GM23338 (cell line): Measurements from ENCODE around the gene THOP1. TPM values are rescaled to one million over a fixed set of nuclear protein-coding genes. Genes with fewer than 3 reads are reported as not detected.

Source experiments
- ATAC-seq: fragments of 200-7000 bp; cut with Tn5 transposase; 3 replicates; pipeline ENCODE4 v1.9.1; 2020
- DNase-seq: peaks from one replicate; pipeline ENCODE4 v3.0.0-alpha.2; 2015; ENCODE audit warnings: low spot score
- H2AFZ ChIP-seq: fragments of 200-600 bp; sonication (generic); 2 replicates; pipeline ENCODE4 v1.8.0; 2016; ENCODE audit warnings: antibody characterized with exemption, mild to moderate bottlenecking, moderate library complexity
- H3F3A ChIP-seq: fragments of 200-600 bp; sonication (generic); replicated peaks from 2 replicates; pipeline ENCODE4 v1.8.0; 2017; ENCODE audit warnings: antibody characterized with exemption, mixed run types, low read depth
- H3K27ac ChIP-seq: fragments of 200-600 bp; sonication (generic); 2 replicates; pipeline ENCODE4 v1.6.1; 2016; ENCODE audit warnings: low read depth
- H3K27me3 ChIP-seq: fragments of 200-600 bp; sonication (generic); 2 replicates; pipeline ENCODE4 v1.8.0; 2016; ENCODE audit warnings: mild to moderate bottlenecking, mixed run types, moderate library complexity; ENCODE audit not compliant: insufficient read depth
- H3K36me3 ChIP-seq: fragments of 200-600 bp; sonication (generic); 2 replicates; pipeline ENCODE4 v1.8.0; 2016; ENCODE audit warnings: mild to moderate bottlenecking; ENCODE audit not compliant: insufficient read depth
- H3K4me1 ChIP-seq: fragments of 200-600 bp; sonication (generic); 2 replicates; pipeline ENCODE4 v1.8.0; 2016; ENCODE audit warnings: mild to moderate bottlenecking, moderate library complexity; ENCODE audit not compliant: insufficient read depth
- H3K4me2 ChIP-seq: fragments of 200-600 bp; sonication (generic); 2 replicates; pipeline ENCODE4 v1.7.1; 2017; ENCODE audit warnings: mixed run types
- H3K4me3 ChIP-seq: fragments of 200-600 bp; sonication (generic); 2 replicates; pipeline ENCODE4 v1.6.1; 2016; ENCODE audit warnings: mixed run types
- H3K79me2 ChIP-seq: fragments of 200-600 bp; sonication (generic); replicated peaks from 2 replicates; pipeline ENCODE4 v1.8.0; 2017; ENCODE audit warnings: mild to moderate bottlenecking; ENCODE audit not compliant: insufficient read depth
- H3K9me2 ChIP-seq: fragments of 200-600 bp; sonication (generic); 2 replicates; pipeline ENCODE4 v1.8.0; 2017; ENCODE audit not compliant: insufficient read depth
- H4K20me1 ChIP-seq: fragments of 200-600 bp; sonication (generic); replicated peaks from 2 replicates; pipeline ENCODE4 v1.8.0; 2017; ENCODE audit warnings: mild to moderate bottlenecking; ENCODE audit not compliant: insufficient read depth
- H3K27ac Mint-ChIP-seq: 2 replicates; pipeline ENCODE4 v1.8.0; 2020; ENCODE audit warnings: inconsistent platforms, mild to moderate bottlenecking, moderate library complexity, mixed read lengths
- H3K27me3 Mint-ChIP-seq: 3 replicates; pipeline ENCODE4 v1.8.0; 2022; ENCODE audit warnings: low read depth, mild to moderate bottlenecking, moderate library complexity, mixed read lengths, inconsistent platforms; ENCODE audit not compliant: insufficient read depth, poor library complexity
- H3K36me3 Mint-ChIP-seq: 3 replicates; pipeline ENCODE4 v1.8.0; 2021; ENCODE audit warnings: low read depth, mild to moderate bottlenecking, inconsistent platforms, moderate library complexity, mixed read lengths
- H3K4me1 Mint-ChIP-seq: 3 replicates; pipeline ENCODE4 v1.8.0; 2020; ENCODE audit warnings: mild to moderate bottlenecking, inconsistent platforms, mixed read lengths
- H3K4me3 Mint-ChIP-seq: 3 replicates; pipeline ENCODE4 v1.8.0; 2021; ENCODE audit warnings: moderate library complexity, mild to moderate bottlenecking, inconsistent platforms, mixed read lengths
- H3K9me3 Mint-ChIP-seq: 3 replicates; pipeline ENCODE4 v1.8.0; 2020; ENCODE audit warnings: moderate library complexity, mild to moderate bottlenecking, inconsistent platforms, mixed read lengths
- CREB1 ChIP-seq: fragments of 250-450 bp; sonication (Bioruptor Pico); IDR thresholded peaks from 2 replicates; pipeline ENCODE4 v1.5.0; 2020; ENCODE audit warnings: low read depth, mild to moderate bottlenecking, moderate library complexity
- CTCF ChIP-seq, 2 experiments: fragments of 200-600 bp in 1 of 2; sonication (generic) in 1 of 2; conservative IDR thresholded peaks; 2 replicates each; pipeline versions ENCODE4 v1.5.1 to v1.6.1; 2016 to 2017; ENCODE audit warnings: antibody characterized with exemption in 2 of 2, low read depth in 2 of 2, mild to moderate bottlenecking in 2 of 2, moderate library complexity in 1 of 2
- ETS1 ChIP-seq: IDR thresholded peaks from 2 replicates; pipeline ENCODE4 v1.6.1; 2016; ENCODE audit warnings: antibody characterized with exemption
- EZH2 ChIP-seq: fragments of 200-600 bp; sonication (generic); IDR thresholded peaks from one replicate; pipeline ENCODE4 v1.8.0; 2017; ENCODE audit warnings: antibody characterized with exemption, mild to moderate bottlenecking, low read depth; ENCODE audit not compliant: unreplicated experiment
- EZH2phosphoT487 ChIP-seq: fragments of 200-600 bp; sonication (generic); IDR thresholded peaks from one replicate; pipeline ENCODE4 v1.8.1; 2018; ENCODE audit warnings: antibody characterized with exemption; ENCODE audit not compliant: unreplicated experiment
- JUNB ChIP-seq: IDR thresholded peaks from one replicate; pipeline ENCODE4 v1.6.1; 2016; ENCODE audit warnings: antibody characterized with exemption; ENCODE audit not compliant: unreplicated experiment
- NANOG ChIP-seq: IDR thresholded peaks from 2 replicates; pipeline ENCODE4 v1.6.1; 2016; ENCODE audit warnings: antibody characterized with exemption, borderline replicate concordance
- POLR2AphosphoS5 ChIP-seq: IDR thresholded peaks from 2 replicates; pipeline ENCODE4 v1.6.1; 2016; ENCODE audit warnings: antibody characterized with exemption, low read depth
- REST ChIP-seq: IDR thresholded peaks from one replicate; pipeline ENCODE4 v1.6.1; 2018; ENCODE audit warnings: antibody characterized with exemption; ENCODE audit not compliant: unreplicated experiment
- STAT1 ChIP-seq: IDR thresholded peaks from one replicate; pipeline ENCODE4 v1.6.1; 2016; ENCODE audit warnings: antibody characterized with exemption; ENCODE audit not compliant: unreplicated experiment
- ZNF114 ChIP-seq: fragments of 250-450 bp; sonication (Bioruptor Pico); IDR thresholded peaks from 2 replicates; pipeline ENCODE4 v1.5.0; 2020; ENCODE audit warnings: mild to moderate bottlenecking, moderate library complexity
- ZNF331 ChIP-seq: fragments of 250-450 bp; sonication (Bioruptor Pico); IDR thresholded peaks from 2 replicates; pipeline ENCODE4 v1.5.0; 2020; ENCODE audit warnings: low read depth, mild to moderate bottlenecking, moderate library complexity
- ZNF462 ChIP-seq: fragments of 250-450 bp; sonication (Bioruptor Pico); IDR thresholded peaks from 2 replicates; pipeline ENCODE4 v1.5.0; 2020; ENCODE audit warnings: mild to moderate bottlenecking, moderate library complexity
- polyA plus RNA-seq: library from polyadenylated mRNA; unstranded; fragments of >200 nt; fragmentation: Nextera tagmentation; extraction: Ambion mirVana; gene quantifications from 2 replicates; pipeline ENCODE4 v1.2.1, GENCODE V29; 2016
- total RNA-seq: library from RNA; depleted of rRNA; stranded (reverse); fragments of >200 nt; shearing (Covaris generic); gene quantifications from 2 replicates; pipeline ENCODE4 v1.2.3, GENCODE V29; 2014

The THOP1 gene
- total and polyA plus RNA-seq, 2 experiments from 2014 or later = 110 to 229 TPM

- ATAC-seq (no peak), DNase-seq (no peak)
- H3K4me1 ChIP-seq = peaks cover 5% of the 10 kb centered on the region
- H3K27me3 Mint-ChIP-seq = peaks cover 14% of the 10 kb centered on the region
- no peaks in the 10 kb centered on the region for H3K9me2 ChIP-seq
- H3K4me2 ChIP-seq = no peak overlapping the region
- H3K27ac Mint-ChIP-seq = no peak overlapping the region
- peaks cover 15% of the 10 kb centered on the region; the same call in 2 of the 3 replicates for H3K4me1 Mint-ChIP-seq
- peaks cover 6% of the 10 kb centered on the region for H3K36me3 ChIP-seq
- no peaks in the 10 kb centered on the region for H3F3A ChIP-seq
- TF ChIP-seq CTCF (conservative IDR thresholded peaks at IDR 0.05; ENCODE audit: low read depth in 2 of 2) (no peak), CREB1 (CRISPR knock-in tag) (no peak), STAT1 (no peak), JUNB (no peak), POLR2AphosphoS5 (no peak), ZNF114 (CRISPR knock-in tag) (no peak), REST (no peak), ZNF331 (CRISPR knock-in tag) (no peak), ZNF462 (CRISPR knock-in tag) (no peak), NANOG (no peak), ETS1 (no peak), EZH2phosphoT487 (no peak), EZH2 (no peak)
- H3K4me3 Mint-ChIP-seq = no peak overlapping the region
- H3K27ac ChIP-seq = no peak overlapping the region
- peaks cover 51% of the 10 kb centered on the region for H3K79me2 ChIP-seq
- H3K27me3 ChIP-seq = no peaks in the 10 kb centered on the region
- no peak overlapping the region for H2AFZ ChIP-seq
- H3K36me3 Mint-ChIP-seq = peaks cover 54% of the 10 kb centered on the region
- H4K20me1 ChIP-seq = peaks cover 11% of the 10 kb centered on the region; the same call in 1 of the 2 replicates
- no peak overlapping the region for H3K4me3 ChIP-seq
- H3K9me3 Mint-ChIP-seq = no peaks in the 10 kb centered on the region; the same call in 2 of the 3 replicates
These were observed 4.9 kb downstream of the THOP1 start for GRCh38 chr19:2790194-2790556.
